Effector memory CD4-positive, alpha-beta T cell (primary cell): ENCODE measurements around the gene SNRNP40.

Source experiments
- DNase-seq, 3 donors: peaks; one replicate each; pipeline ENCODE4 v3.0.0-alpha.2; 2020
- H3K27ac ChIP-seq: 2 replicates; pipeline ENCODE4 v1.7.0; 2013; ENCODE audit warnings: mild to moderate bottlenecking, low read length, moderate library complexity; ENCODE audit not compliant: insufficient read depth, poor library complexity, severe bottlenecking
- H3K27me3 ChIP-seq: replicated peaks from 2 replicates; pipeline ENCODE4 v1.7.0; 2013; ENCODE audit warnings: mild to moderate bottlenecking, low read length; ENCODE audit not compliant: insufficient read depth, control insufficient read depth, poor library complexity, severe bottlenecking
- H3K36me3 ChIP-seq: 2 replicates; pipeline ENCODE4 v1.7.0; 2013; ENCODE audit warnings: mild to moderate bottlenecking, low read length, moderate library complexity; ENCODE audit not compliant: control insufficient read depth, insufficient read depth
- H3K4me1 ChIP-seq: 2 replicates; pipeline ENCODE4 v1.7.0; 2013; ENCODE audit warnings: low read length, mild to moderate bottlenecking; ENCODE audit not compliant: control insufficient read depth, insufficient read depth, poor library complexity, severe bottlenecking
- H3K4me3 ChIP-seq: 2 replicates; pipeline ENCODE4 v1.7.0; 2013; ENCODE audit warnings: low read length, low read depth, mild to moderate bottlenecking; ENCODE audit not compliant: insufficient read depth, poor library complexity, severe bottlenecking
- H3K9me3 ChIP-seq: 2 replicates; pipeline ENCODE4 v1.7.0; 2013; ENCODE audit warnings: mild to moderate bottlenecking, low read length, moderate library complexity; ENCODE audit not compliant: control insufficient read depth

SNRNP40 gene

DNA sequence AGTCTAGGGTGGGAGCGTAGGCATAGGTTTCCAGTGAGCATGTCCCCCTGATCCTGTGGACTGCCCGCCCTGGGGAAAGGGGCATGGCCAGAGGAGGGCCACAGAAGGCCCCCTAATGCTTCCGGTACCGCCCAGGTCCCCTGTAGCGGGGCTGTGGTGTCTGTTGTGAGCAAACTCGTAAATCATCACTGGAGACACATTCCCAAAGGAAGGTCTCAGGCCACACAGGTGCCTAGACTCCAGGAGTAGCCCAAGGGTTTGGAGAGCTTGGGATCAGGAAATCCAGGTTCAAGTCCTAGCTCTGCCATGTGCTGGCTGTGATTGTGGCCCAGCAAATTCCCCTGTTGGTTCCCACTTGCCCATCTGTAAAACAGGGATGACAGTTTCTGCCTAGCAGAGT lies 77.1 kb downstream of the SNRNP40 start:
- no peaks in the 10 kb centered on the region for H3K9me3 ChIP-seq
- no peaks in the 10 kb centered on the region for H3K27me3 ChIP-seq
- H3K27ac ChIP-seq: no peak overlapping the region
- H3K4me3 ChIP-seq: no peak overlapping the region
- H3K4me1 ChIP-seq: no peaks in the 10 kb centered on the region
- H3K36me3 ChIP-seq: no peaks in the 10 kb centered on the region
- DNase-seq: no peak

DNA sequence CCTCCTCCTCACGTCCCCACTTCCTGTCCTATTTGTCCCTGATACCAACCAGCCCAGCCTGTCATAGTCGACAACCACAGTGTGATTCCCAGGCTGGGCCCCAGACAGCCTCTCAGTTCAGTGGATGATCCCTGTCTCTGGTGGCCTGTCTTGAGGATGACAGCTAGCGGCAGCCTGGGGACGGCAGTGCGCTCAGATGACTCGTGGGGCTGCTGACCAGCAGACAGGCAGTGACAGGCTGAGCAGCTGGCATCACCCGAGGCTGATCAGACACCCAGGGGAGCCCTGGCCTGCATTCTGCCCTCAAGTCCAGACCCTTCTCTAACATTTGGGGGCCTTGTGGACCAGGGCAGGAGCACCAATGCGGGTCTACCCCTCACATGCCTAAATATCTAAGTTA lies 77.9 kb downstream of the SNRNP40 start:
- H3K27ac ChIP-seq: no peak overlapping the region
- no peaks in the 10 kb centered on the region for H3K36me3 ChIP-seq
- no peak for DNase-seq
- H3K27me3 ChIP-seq: no peaks in the 10 kb centered on the region
- H3K4me3 ChIP-seq: no peak overlapping the region
- H3K4me1 ChIP-seq: no peaks in the 10 kb centered on the region
- no peaks in the 10 kb centered on the region for H3K9me3 ChIP-seq

DNA sequence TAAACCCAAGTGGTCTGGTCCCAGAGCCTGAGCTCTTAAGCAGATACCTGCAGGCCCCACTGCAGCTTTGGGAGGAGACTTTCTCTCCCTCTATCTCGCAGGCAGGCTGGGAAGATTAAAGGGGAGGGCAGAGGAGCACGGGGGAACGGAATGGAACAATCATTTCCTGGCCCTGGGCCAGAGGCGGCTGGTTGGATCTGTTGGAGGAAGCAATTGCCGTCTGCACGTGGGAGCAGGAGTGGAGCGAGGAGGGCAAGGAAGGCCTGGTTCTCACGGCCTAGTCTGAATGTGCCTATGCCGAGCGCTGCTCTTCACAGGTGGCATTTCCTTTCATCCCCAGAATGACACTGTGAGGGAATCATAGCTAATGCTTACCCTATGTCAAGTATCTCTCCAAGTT lies 80.6 kb downstream of the SNRNP40 start:
- no peaks in the 10 kb centered on the region for H3K36me3 ChIP-seq
- no peaks in the 10 kb centered on the region for H3K9me3 ChIP-seq
- no peak for DNase-seq
- H3K27ac ChIP-seq: no peak overlapping the region
- H3K4me3 ChIP-seq: no peak overlapping the region
- H3K4me1 ChIP-seq: no peaks in the 10 kb centered on the region
- no peaks in the 10 kb centered on the region for H3K27me3 ChIP-seq

DNA sequence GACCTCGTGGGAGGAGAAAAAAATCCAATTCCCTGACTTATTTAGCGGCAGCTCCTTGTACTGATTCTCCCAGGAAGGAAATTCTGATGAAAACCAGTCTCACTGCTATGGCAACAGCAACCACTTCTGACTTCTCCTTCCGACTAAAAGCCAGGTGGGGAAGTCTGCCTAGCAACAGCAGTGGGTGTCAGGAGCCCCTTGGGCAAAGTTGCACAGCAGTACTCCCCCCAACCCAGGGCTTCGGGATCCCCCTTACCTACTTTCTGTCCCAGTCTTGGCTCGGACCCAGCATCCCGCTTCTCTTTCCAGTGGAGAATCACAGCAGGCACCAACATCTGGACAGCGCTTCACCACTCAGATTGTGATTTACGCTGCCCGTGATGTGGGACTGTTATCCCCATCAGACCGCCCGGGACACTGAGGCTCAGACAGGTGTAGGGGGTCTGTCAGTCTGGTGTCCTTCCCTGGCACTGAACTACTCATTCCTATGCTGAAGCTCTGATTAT lies 81.5 kb downstream of the SNRNP40 start:
- no peak for DNase-seq

DNA sequence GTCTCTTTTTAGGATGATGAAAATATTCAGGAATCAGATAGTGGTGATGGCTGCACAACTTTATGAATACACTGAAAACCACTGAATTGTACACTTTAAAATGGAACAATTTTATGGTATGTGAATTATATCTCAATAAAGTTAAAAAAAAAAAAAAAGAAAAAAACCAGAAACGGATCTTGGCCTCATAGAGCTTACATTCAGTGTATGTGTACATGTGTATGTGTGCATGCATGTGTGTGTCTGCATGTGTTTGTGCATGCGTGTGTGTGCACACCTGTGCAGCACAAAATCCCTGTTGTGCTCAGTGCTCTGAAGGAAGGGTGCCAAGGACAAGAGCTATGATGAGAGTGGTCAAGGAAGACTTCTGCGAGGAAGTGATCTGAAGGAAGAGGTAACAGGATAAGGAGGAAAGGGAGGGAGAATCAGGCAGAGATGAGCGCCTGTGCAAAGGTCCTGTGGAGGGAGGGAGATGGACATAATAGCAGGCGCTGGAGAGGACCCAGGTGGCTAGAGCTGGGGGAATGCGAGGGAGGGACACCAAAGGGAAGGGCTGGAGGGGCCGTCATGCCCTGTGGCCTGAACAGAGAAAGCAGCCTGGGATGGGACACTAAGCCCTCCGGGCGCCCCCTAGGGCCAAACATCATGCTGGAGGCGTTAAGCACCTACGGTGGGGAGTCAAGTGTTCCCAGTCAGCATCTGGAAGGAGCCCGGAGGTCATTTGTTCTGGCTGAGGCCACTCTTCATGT lies 82.1 kb downstream of the SNRNP40 start:
- H3K36me3 ChIP-seq: no peaks in the 10 kb centered on the region
- DNase-seq: no peak
- no peaks in the 10 kb centered on the region for H3K9me3 ChIP-seq
- H3K27me3 ChIP-seq: no peaks in the 10 kb centered on the region
- H3K27ac ChIP-seq: no peak overlapping the region
- no peak overlapping the region for H3K4me3 ChIP-seq
- no peaks in the 10 kb centered on the region for H3K4me1 ChIP-seq

More for the DNA sequence above, 81.5 kb downstream of the SNRNP40 start:
- H3K4me1 ChIP-seq: no peaks in the 10 kb centered on the region
- no peak overlapping the region for H3K27ac ChIP-seq
- no peaks in the 10 kb centered on the region for H3K36me3 ChIP-seq
- no peaks in the 10 kb centered on the region for H3K9me3 ChIP-seq
- H3K27me3 ChIP-seq: no peaks in the 10 kb centered on the region
- H3K4me3 ChIP-seq: no peak overlapping the region
